NCI-H526 treated with DMSO at 0.1 percent for 48 hours (cell line): ENCODE measurements around the gene C17orf107.

Source experiments
- DNase-seq: peaks from one replicate; lab custom pipeline; 2025; lab: John Stamatoyannopoulos, UW

C17orf107 gene

GRCh38 chr17:4872786-4873185 is 26.6 kb upstream of the C17orf107 start:
- no peak for DNase-seq

DNA sequence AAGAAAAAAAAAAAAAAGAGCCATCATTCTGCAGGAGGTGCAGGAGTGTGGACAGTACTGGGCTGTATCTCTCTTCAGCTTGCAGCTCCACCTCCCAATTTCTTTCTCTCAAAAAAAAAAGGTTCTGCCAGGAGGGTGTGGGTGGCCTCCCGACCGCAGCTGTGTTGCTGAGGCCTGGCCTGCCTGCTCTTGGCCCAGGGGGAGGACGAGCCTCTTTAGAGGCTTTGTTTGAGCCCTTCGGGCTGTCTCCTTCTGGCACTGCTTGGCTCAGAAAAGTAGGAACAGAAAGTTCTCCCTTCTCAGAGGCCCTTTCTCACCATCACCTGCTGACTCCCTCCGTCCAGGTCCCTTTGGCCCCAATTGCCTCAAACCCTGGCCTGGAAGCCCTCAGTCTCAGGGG is 22.2 kb upstream of the C17orf107 start:
- DNase-seq, result no peak

- no peak for DNase-seq
Observed at GRCh38 chr17:4879601-4880000, 19.7 kb upstream of the C17orf107 start.

DNA sequence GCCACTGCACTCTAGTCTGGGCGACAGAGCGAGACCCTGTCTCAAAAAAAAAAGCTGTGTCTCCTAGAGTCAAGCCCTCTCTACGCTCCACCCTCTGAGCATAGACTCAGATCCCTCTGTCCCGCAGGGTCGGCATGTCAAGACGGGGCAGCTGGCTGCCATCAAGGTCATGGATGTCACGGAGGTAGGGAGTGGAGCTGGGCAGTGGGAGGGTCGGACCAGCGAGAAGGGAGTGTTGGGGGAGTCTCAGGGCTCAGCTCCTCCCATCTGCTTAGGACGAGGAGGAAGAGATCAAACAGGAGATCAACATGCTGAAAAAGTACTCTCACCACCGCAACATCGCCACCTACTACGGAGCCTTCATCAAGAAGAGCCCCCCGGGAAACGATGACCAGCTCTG is 18.5 kb upstream of the C17orf107 start:
- DNase-seq, result no peak

DNA sequence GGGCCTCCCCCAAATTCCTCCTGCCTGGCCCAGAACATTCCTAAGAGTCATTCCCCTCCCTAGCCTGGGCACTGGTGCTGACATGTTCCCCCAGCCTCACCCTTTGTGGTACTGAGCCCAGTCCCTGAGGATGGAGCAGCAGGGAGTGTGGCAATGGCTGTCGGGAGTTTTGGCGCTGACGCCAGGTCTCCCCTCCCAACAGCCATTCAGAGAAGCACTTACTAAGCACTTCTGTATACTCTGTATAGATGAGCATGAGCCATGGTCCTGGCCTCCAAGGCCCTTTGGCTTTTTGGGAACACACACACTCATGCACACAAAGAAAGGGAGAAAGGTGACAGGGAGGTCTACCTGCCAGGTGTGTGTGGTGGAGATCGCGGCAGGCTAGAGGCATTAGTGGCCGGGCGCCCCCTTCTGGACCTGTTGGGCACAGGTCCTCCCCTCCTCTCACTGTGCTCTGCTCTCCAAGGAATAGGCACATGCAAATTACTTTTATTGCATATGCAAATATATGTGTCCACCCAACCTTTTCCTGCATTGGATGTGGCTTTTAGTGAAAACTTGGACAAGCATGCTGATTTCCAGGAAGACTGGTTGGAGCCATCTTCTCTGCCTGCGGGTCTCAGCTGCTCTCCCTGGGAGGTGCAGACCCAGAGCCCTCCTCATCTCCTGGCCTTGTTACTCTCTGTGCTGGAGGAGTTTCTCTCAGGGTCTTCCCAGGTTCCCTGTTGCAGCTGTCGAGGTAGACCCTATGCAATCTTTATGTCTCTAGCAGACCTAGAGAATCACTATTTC is 17.4 kb upstream of the C17orf107 start:
- peak; percentile 87 for DNase-seq

GRCh38 chr17:4884489-4884888 is 14.8 kb upstream of the C17orf107 start:
- DNase-seq, result no peak

- DNase-seq, result no peak
Observed at GRCh38 chr17:4886830-4887229, 12.5 kb upstream of the C17orf107 start.

DNA sequence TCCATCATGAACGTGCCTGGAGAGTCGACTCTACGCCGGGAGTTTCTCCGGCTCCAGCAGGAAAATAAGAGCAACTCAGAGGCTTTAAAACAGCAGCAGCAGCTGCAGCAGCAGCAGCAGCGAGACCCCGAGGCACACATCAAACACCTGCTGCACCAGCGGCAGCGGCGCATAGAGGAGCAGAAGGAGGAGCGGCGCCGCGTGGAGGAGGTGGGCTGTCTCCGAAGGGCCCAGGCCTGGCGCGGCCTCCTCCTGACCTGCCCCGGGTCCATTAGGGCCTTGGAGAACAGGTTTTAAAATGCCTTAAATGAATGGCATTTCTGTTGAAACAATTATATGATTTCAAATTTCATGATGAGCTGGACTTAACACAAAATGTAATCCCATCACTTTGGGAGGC is 11.8 kb upstream of the C17orf107 start:
- DNase-seq, result no peak

DNA sequence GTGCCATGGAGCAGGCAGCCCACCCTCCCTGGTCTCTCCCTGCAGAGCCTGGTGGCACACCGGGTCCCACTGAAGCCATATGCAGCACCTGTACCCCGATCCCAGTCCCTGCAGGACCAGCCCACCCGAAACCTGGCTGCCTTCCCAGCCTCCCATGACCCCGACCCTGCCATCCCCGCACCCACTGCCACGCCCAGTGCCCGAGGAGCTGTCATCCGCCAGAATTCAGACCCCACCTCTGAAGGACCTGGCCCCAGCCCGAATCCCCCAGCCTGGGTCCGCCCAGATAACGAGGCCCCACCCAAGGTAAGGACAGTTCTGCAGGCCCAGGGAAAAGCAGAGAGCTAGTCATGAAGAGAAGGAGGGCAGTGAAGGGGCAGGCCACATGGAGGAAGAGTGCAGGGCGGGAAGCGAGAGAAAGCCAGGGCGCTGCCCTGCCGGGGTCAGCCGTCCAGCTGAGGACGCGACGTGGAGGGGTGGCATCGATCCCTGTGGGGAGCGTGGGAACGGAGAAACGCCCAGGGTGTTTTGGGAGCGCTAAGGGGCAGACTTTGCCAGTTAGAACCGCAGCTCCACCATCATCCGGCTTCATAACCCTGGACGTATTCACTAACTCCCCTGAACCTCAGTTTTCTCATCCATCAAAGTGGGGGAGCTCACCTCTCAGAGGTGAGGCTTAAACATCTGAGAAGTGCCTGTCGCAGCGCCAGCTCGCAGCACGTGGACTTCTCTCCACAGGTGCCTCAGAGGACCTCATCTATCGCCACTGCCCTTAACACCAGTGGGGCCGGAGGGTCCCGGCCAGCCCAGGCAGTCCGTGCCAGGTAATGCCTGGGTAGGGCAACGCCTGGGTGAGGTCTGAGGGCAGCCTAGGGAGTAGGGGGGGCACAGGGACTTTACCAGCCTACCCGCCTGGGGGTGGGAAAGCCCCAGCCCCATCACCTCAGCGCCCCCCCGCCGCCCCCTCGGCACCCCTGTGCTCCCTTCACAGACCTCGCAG is 7.6 kb upstream of the C17orf107 start:
- no peak for DNase-seq

- DNase-seq, result no peak
Observed at GRCh38 chr17:4892499-4893221, 6.7 kb upstream of the C17orf107 start.

DNA sequence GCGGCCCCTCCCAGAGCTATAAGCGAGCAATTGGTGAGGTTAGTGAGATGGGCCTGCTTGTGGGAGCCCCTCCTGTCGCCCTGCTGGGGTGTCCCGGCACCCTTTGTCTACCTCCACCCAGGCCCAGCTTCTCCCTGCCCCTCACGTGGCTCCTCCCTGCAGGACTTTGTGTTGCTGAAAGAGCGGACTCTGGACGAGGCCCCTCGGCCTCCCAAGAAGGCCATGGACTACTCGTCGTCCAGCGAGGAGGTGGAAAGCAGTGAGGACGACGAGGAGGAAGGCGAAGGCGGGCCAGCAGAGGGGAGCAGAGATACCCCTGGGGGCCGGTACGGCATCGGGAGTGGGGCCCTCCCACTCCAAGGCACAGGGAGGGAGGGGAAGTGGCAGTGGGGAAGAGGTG is 6.1 kb upstream of the C17orf107 start:
- DNase-seq, result no peak

DNA sequence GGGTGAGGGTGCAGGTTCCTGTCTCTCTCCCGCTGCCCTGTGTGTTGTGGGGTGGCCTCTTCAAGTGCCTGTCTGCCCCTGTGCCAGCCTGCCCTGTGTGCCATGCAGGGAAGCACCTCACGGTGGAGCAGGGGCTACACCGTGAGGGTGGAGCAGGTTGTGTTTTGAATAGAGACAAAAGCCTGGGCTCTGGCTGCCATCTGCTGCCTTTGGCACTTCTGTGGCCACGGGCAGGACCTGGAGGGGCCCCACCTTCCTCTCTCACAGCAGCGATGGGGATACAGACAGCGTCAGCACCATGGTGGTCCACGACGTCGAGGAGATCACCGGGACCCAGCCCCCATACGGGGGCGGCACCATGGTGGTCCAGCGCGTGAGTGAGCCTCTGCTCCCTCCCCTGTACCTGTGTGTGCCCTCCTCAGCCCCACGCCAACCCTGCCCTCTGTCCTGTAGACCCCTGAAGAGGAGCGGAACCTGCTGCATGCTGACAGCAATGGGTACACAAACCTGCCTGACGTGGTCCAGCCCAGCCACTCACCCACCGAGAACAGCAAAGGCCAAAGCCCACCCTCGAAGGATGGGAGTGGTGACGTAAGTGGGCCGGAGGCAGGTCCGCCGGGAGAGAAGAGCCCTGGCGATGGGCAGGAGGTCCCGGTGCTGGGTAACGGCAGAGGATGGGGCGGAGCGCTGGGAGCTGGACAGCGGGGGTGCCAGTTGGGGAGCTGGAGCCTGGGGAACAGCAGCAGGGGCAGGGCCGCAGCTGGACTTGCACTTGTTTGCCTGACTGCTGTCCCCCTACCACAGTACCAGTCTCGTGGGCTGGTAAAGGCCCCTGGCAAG is 5.4 kb upstream of the C17orf107 start:
- no peak for DNase-seq

- no peak for DNase-seq
Observed at GRCh38 chr17:4895121-4895520, 4.2 kb upstream of the C17orf107 start.

DNA sequence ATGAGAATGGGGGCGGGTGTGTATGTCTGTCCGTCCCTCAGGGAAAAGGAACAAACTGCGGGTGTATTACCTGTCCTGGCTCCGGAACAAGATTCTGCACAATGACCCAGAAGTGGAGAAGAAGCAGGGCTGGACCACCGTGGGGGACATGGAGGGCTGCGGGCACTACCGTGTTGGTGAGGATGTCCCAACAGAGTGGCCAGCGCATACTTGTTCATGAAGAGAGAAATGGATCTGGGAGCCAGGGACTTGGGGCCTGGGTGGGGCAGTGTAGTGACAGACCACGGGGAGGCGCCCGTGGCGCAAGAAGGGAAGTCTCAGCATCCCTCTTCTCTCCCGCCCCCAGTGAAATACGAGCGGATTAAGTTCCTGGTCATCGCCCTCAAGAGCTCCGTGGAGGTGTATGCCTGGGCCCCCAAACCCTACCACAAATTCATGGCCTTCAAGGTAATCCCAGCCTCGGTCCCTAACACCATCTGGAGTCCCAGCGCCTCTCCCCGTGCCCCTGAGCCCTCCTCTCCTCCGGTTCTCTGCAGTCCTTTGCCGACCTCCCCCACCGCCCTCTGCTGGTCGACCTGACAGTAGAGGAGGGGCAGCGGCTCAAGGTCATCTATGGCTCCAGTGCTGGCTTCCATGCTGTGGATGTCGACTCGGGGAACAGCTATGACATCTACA is 3.5 kb upstream of the C17orf107 start:
- DNase-seq, result peak; percentile 2

GRCh38 chr17:4896332-4897197 is 2.8 kb upstream of the C17orf107 start:
- no peak for DNase-seq

GRCh38 chr17:4897198-4897687 is 2.1 kb upstream of the C17orf107 start:
- DNase-seq, result no peak

- no peak for DNase-seq
Observed at GRCh38 chr17:4897785-4898184, 1.6 kb upstream of the C17orf107 start.

GRCh38 chr17:4898351-4898750 is 985 bp upstream of the C17orf107 start:
- no peak for DNase-seq

- no peak for DNase-seq
Observed at GRCh38 chr17:4898927-4899326, 409 bp upstream of the C17orf107 start.
